K562 (cell line): ENCODE data around the gene ANAPC2. TPM values are rescaled to one million over a fixed set of nuclear protein-coding genes. Genes with fewer than 3 reads are reported as not detected.

ENCODE experiments used
- BRCA1 ChIP-seq, 2 experiments: fragments of 450-650 bp in 1 of 2; sonication (generic) in 1 of 2; formaldehyde crosslinking in 1 of 2; IDR thresholded peaks; 2 replicates each; pipeline versions ENCODE4 v1.5.0 to v1.6.1; 2017 to 2020; ENCODE audit warnings: mild to moderate bottlenecking in 1 of 2, missing genetic modification reagents in 1 of 2
- CBX1 ChIP-seq: sonication (generic); IDR thresholded peaks from 2 replicates; pipeline ENCODE4 v1.6.1; 2016; ENCODE audit warnings: antibody characterized with exemption, low read depth, mild to moderate bottlenecking
- CHD1 ChIP-seq: fragments of 200-600 bp; sonication (generic); IDR thresholded peaks from one replicate; pipeline ENCODE4 v1.6.1; 2012; ENCODE audit warnings: mild to moderate bottlenecking, moderate library complexity, low read length, inconsistent platforms
- CREBBP ChIP-seq: IDR thresholded peaks from one replicate; pipeline ENCODE4 v1.6.1; 2012; ENCODE audit warnings: low read depth, mild to moderate bottlenecking, control low read depth, inconsistent platforms, low read length
- ETV5 ChIP-seq: sonication (generic); formaldehyde crosslinking; IDR thresholded peaks from 2 replicates; pipeline ENCODE4 v1.4.0; 2020; ENCODE audit warnings: low read depth, mild to moderate bottlenecking, missing genetic modification reagents
- GATAD2A ChIP-seq: fragments of 450-650 bp; IDR thresholded peaks from 2 replicates; pipeline ENCODE4 v1.6.1; 2017
- L3MBTL2 ChIP-seq: fragments of 450-650 bp; IDR thresholded peaks from 2 replicates; pipeline ENCODE4 v1.6.1; 2016; ENCODE audit warnings: mild to moderate bottlenecking, moderate library complexity
- MAZ ChIP-seq, 2 experiments: fragments of 450-650 bp in 1 of 2; sonication (generic) in 1 of 2; formaldehyde crosslinking; IDR thresholded peaks in 1 of 2; conservative IDR thresholded peaks in 1 of 2; 2 replicates each; pipeline versions ENCODE4 v1.4.0 to v1.5.0; 2020; ENCODE audit warnings: mild to moderate bottlenecking in 1 of 2, missing genetic modification reagents in 1 of 2
- NRF1 ChIP-seq, 2 experiments: fragments of 450-650 bp; IDR thresholded peaks in 1 of 2; conservative IDR thresholded peaks in 1 of 2; 2 replicates each; pipeline ENCODE4 v1.6.1; 2014; ENCODE audit warnings: mild to moderate bottlenecking in 2 of 2
- POLR2G ChIP-seq: fragments of 200-400 bp; formaldehyde crosslinking; IDR thresholded peaks from 2 replicates; pipeline ENCODE4 v1.6.1; 2017; ENCODE audit warnings: low read depth, mild to moderate bottlenecking, antibody characterized with exemption, low read length, moderate library complexity
- SP1 ChIP-seq: sonication (generic); formaldehyde crosslinking; IDR thresholded peaks from 2 replicates; pipeline ENCODE4 v1.8.1; 2022; ENCODE audit warnings: mild to moderate bottlenecking, missing genetic modification reagents
- VEZF1 ChIP-seq: fragments of 200-800 bp; sonication (Bioruptor generic); IDR thresholded peaks from 2 replicates; pipeline ENCODE4 v1.6.1; 2017; ENCODE audit warnings: missing genetic modification characterization, missing compliant biosample characterization
- ZBTB1 ChIP-seq: sonication (generic); formaldehyde crosslinking; IDR thresholded peaks from 2 replicates; pipeline ENCODE4 v1.8.1; 2023; ENCODE audit warnings: missing genetic modification reagents, low read depth, mild to moderate bottlenecking, borderline replicate concordance
- ZBTB7A ChIP-seq: IDR thresholded peaks from 2 replicates; pipeline ENCODE4 v1.6.1; 2011; ENCODE audit warnings: low read depth, mild to moderate bottlenecking, low read length, moderate library complexity, borderline replicate concordance; ENCODE audit not compliant: control insufficient read depth
- ZNF143 ChIP-seq: sonication (generic); formaldehyde crosslinking; IDR thresholded peaks from 2 replicates; pipeline ENCODE4 v1.9.0; 2022; ENCODE audit warnings: mild to moderate bottlenecking, missing genetic modification reagents
- ZNF184 ChIP-seq: sonication (generic); formaldehyde crosslinking; IDR thresholded peaks from 2 replicates; pipeline ENCODE4 v1.5.0; 2020; ENCODE audit warnings: missing genetic modification reagents
- ZNF740 ChIP-seq, 3 experiments: fragments of 200-800 bp in 1 of 3; sonication (Bioruptor generic) in 1 of 3; sonication (generic) in 1 of 3; formaldehyde crosslinking in 1 of 3; IDR thresholded peaks; 2 replicates each; pipeline versions ENCODE4 v1.6.1 to v1.8.0; 2016 to 2022; ENCODE audit warnings: mild to moderate bottlenecking in 2 of 3, missing compliant biosample characterization in 2 of 3, missing genetic modification characterization in 2 of 3, missing genetic modification reagents in 1 of 3
- polyA plus RNA-seq, 8 experiments: library from polyadenylated mRNA; depleted of rRNA in 4 of 8; stranded (reverse) in 5 of 8; unstranded in 3 of 8; fragments of >200 nt; fragmentation: Nextera tagmentation in 2 of 8; fragmentation: Illumina TruSeq in 1 of 8; extraction: Ambion mirVana in 2 of 8; extraction: Trizol in 1 of 8; gene quantifications; 2 replicates each; pipeline versions ENCODE4 v1.2.1 to v1.2.3, GENCODE V29; 2011 to 2014; ENCODE audit warnings: inconsistent platforms in 1 of 8, missing spikeins in 1 of 8
- total RNA-seq, 7 experiments: library from RNA; depleted of rRNA in 6 of 7; stranded (reverse); fragments of >200 nt in 6 of 7; fragmentation: Illumina TruSeq in 2 of 7; extraction: Trizol in 2 of 7; gene quantifications; 2 replicates each; pipeline versions ENCODE4 v1.2.1 to v1.2.3, GENCODE V29; 2011 to 2021; ENCODE audit warnings: low replicate concordance in 1 of 7

Gene ANAPC2
- total and polyA plus RNA-seq, 9 of the 15 experiments (the other 6 are each of a cell fraction or from before 2014, with no cell fraction given) = 0.11 to 56.5 (median 17.1) TPM; not detected in 1

- TF ChIP-seq MAZ (CRISPR knock-in tag; conservative IDR thresholded peaks at IDR 0.05 in 1 of 2, IDR thresholded peaks at IDR 0.05 in 1 of 2) (peak in 1 of 2 experiments; percentile 48; a peak in 1 of 4 replicates), ZNF740 (CRISPR knock-in tag; IDR thresholded peaks at IDR 0.05) (peak; percentile 48; the same call in 1 of the 2 replicates), ZNF740 (tag; IDR thresholded peaks at IDR 0.05) (no peak), CBX1 (no peak), ZNF184 (CRISPR knock-in tag) (no peak), NRF1 (conservative IDR thresholded peaks at IDR 0.05 in 1 of 2, IDR thresholded peaks at IDR 0.05 in 1 of 2) (peak; percentile 69 to 73), SP1 (CRISPR knock-in tag) (0 out of 2 replicates have a peak, but pooled peaks have one; percentile 17), BRCA1 (IDR thresholded peaks at IDR 0.05) (no peak), BRCA1 (CRISPR knock-in tag; IDR thresholded peaks at IDR 0.05) (0 out of 2 replicates have a peak, but pooled peaks have one; percentile 22), VEZF1 (peak; percentile 48; the same call in 1 of the 2 replicates), ZBTB7A (peak; percentile 35; the same call in 1 of the 2 replicates), L3MBTL2 (peak; percentile 31; the same call in 1 of the 2 replicates), ETV5 (CRISPR knock-in tag) (no peak), ZNF143 (no peak), GATAD2A (0 out of 2 replicates have a peak, but pooled peaks have one; percentile 22), ZBTB1 (no peak), POLR2G (peak; percentile 43), CHD1 (no peak), CREBBP (no peak)
Observed at GRCh38 chr9:137156567-137157375, 31.6 kb downstream of the ANAPC2 start (continued).
